Choroid plexus epithelial cell (primary cell): ENCODE measurements around the gene SALL4.

Experiments used
- DNase-seq: peaks from one replicate; pipeline ENCODE4 v3.0.0-alpha.2; 2010; ENCODE audit warnings: low read depth
- H3K4me3 ChIP-seq: 2 replicates; pipeline ENCODE4 v1.5.1; 2011; ENCODE audit warnings: low read depth, mild to moderate bottlenecking, control low read depth, low read length, moderate library complexity
- CTCF ChIP-seq: conservative IDR thresholded peaks from 2 replicates; pipeline ENCODE4 v1.5.1; 2011; ENCODE audit warnings: low read depth, mild to moderate bottlenecking, control low read depth, inconsistent platforms, low read length, moderate library complexity

The SALL4 gene

GRCh38 chr20:51735728-51736600 lies 66.4 kb downstream of the SALL4 start:
- TF ChIP-seq CTCF: no peak
- no peak for DNase-seq

GRCh38 chr20:51734876-51735720 lies 67.2 kb downstream of the SALL4 start:
- no peak overlapping the region for H3K4me3 ChIP-seq
- TF ChIP-seq CTCF: no peak
- no peak for DNase-seq

More at GRCh38 chr20:51735728-51736600, 66.4 kb downstream of the SALL4 start:
- H3K4me3 ChIP-seq: no peak overlapping the region

- TF ChIP-seq CTCF: no peak
- DNase-seq: no peak
- no peak overlapping the region for H3K4me3 ChIP-seq
Measured at GRCh38 chr20:51733070-51733469, 69.3 kb downstream of the SALL4 start.
